ENCODE measurements around the gene KCNQ5.

DNA sequence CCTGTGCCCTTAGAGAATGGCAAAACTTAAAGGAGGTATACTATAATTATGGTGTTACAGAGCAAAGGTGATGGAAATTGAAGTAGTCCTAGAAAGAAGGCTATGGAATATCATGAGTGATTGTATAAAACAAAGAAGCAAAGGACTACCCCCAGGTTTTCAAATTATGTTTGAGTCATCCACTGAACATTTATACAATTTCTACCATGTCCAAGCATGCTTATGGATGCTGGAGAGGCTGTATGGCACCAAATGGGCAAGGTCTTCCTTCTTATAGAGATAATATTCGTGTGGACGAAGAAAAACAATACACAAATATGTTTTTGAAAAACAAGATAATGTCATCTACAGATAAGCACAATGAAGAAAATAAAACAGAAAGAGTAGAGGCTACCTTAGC is 425.9 kb downstream of the KCNQ5 start:
- TF ChIP-seq BACH1 (IDR thresholded peaks at IDR 0.05; ENCODE audit: borderline replicate concordance) (no peak), POLR2A (IDR thresholded peaks at IDR 0.05; ENCODE audit: low read depth, low read length) (no peak), NR2C1 (IDR thresholded peaks at IDR 0.05) (no peak), RFX5 (IDR thresholded peaks at IDR 0.05; ENCODE audit: low read depth, low read length) (no peak), EZH2 (IDR thresholded peaks at IDR 0.05; ENCODE audit: borderline replicate concordance, control insufficient read depth, low read depth, low read length) (no peak), SREBF2 (IDR thresholded peaks at IDR 0.05; ENCODE audit: low read length) (no peak), BHLHE40 (IDR thresholded peaks at IDR 0.05; ENCODE audit: borderline replicate concordance in 1 of 2, low read depth in 2 of 2, low read length in 1 of 2) (no peak), SMC3 (IDR thresholded peaks at IDR 0.05; ENCODE audit: borderline replicate concordance, low read length) (no peak), CEBPB (IDR thresholded peaks at IDR 0.05; ENCODE audit: borderline replicate concordance in 1 of 2, low read depth in 2 of 2, low read length in 2 of 2) (no peak), NR2C2 (IDR thresholded peaks at IDR 0.05; ENCODE audit: borderline replicate concordance, control insufficient read depth, insufficient read length, low read depth) (no peak)
- TF ChIP-seq, protein P1, sequence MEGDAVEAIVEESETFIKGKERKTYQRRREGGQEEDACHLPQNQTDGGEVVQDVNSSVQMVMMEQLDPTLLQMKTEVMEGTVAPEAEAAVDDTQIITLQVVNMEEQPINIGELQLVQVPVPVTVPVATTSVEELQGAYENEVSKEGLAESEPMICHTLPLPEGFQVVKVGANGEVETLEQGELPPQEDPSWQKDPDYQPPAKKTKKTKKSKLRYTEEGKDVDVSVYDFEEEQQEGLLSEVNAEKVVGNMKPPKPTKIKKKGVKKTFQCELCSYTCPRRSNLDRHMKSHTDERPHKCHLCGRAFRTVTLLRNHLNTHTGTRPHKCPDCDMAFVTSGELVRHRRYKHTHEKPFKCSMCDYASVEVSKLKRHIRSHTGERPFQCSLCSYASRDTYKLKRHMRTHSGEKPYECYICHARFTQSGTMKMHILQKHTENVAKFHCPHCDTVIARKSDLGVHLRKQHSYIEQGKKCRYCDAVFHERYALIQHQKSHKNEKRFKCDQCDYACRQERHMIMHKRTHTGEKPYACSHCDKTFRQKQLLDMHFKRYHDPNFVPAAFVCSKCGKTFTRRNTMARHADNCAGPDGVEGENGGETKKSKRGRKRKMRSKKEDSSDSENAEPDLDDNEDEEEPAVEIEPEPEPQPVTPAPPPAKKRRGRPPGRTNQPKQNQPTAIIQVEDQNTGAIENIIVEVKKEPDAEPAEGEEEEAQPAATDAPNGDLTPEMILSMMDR (IDR thresholded peaks at IDR 0.05 in 2 of 3, conservative IDR thresholded peaks at IDR 0.05 in 1 of 3; ENCODE audit: control insufficient read depth in 2 of 3, extremely low read depth in 1 of 3, insufficient read depth in 1 of 3, low read depth in 3 of 3, low read length in 3 of 3) = no peak
- TF ChIP-seq, protein P2, sequence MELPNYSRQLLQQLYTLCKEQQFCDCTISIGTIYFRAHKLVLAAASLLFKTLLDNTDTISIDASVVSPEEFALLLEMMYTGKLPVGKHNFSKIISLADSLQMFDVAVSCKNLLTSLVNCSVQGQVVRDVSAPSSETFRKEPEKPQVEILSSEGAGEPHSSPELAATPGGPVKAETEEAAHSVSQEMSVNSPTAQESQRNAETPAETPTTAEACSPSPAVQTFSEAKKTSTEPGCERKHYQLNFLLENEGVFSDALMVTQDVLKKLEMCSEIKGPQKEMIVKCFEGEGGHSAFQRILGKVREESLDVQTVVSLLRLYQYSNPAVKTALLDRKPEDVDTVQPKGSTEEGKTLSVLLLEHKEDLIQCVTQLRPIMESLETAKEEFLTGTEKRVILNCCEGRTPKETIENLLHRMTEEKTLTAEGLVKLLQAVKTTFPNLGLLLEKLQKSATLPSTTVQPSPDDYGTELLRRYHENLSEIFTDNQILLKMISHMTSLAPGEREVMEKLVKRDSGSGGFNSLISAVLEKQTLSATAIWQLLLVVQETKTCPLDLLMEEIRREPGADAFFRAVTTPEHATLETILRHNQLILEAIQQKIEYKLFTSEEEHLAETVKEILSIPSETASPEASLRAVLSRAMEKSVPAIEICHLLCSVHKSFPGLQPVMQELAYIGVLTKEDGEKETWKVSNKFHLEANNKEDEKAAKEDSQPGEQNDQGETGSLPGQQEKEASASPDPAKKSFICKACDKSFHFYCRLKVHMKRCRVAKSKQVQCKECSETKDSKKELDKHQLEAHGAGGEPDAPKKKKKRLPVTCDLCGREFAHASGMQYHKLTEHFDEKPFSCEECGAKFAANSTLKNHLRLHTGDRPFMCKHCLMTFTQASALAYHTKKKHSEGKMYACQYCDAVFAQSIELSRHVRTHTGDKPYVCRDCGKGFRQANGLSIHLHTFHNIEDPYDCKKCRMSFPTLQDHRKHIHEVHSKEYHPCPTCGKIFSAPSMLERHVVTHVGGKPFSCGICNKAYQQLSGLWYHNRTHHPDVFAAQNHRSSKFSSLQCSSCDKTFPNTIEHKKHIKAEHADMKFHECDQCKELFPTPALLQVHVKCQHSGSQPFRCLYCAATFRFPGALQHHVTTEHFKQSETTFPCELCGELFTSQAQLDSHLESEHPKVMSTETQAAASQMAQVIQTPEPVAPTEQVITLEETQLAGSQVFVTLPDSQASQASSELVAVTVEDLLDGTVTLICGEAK (IDR thresholded peaks at IDR 0.05; ENCODE audit: borderline replicate concordance) = no peak
- TF ChIP-seq, protein P3, sequence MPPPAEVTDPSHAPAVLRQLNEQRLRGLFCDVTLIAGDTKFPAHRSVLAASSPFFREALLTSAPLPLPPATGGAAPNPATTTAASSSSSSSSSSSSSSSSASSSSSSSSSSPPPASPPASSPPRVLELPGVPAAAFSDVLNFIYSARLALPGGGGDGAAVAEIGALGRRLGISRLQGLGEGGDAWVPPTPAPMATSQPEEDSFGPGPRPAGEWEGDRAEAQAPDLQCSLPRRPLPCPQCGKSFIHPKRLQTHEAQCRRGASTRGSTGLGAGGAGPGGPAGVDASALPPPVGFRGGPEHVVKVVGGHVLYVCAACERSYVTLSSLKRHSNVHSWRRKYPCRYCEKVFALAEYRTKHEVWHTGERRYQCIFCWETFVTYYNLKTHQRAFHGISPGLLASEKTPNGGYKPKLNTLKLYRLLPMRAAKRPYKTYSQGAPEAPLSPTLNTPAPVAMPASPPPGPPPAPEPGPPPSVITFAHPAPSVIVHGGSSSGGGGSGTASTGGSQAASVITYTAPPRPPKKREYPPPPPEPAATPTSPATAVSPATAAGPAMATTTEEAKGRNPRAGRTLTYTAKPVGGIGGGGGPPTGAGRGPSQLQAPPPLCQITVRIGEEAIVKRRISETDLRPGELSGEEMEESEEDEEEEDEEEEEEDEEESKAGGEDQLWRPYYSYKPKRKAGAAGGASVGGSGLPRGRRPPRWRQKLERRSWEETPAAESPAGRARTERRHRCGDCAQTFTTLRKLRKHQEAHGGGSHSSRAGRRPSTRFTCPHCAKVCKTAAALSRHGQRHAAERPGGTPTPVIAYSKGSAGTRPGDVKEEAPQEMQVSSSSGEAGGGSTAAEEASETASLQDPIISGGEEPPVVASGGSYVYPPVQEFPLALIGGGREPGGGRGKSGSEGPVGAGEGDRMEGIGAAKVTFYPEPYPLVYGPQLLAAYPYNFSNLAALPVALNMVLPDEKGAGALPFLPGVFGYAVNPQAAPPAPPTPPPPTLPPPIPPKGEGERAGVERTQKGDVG (CRISPR knock-in tag; IDR thresholded peaks at IDR 0.05) = no peak
- TF ChIP-seq, protein P4, sequence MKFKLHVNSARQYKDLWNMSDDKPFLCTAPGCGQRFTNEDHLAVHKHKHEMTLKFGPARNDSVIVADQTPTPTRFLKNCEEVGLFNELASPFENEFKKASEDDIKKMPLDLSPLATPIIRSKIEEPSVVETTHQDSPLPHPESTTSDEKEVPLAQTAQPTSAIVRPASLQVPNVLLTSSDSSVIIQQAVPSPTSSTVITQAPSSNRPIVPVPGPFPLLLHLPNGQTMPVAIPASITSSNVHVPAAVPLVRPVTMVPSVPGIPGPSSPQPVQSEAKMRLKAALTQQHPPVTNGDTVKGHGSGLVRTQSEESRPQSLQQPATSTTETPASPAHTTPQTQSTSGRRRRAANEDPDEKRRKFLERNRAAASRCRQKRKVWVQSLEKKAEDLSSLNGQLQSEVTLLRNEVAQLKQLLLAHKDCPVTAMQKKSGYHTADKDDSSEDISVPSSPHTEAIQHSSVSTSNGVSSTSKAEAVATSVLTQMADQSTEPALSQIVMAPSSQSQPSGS (IDR thresholded peaks at IDR 0.05; ENCODE audit: low read length) = no peak

Measured in GM12878 (cell line).